Measurements from ENCODE around the gene SLC40A1. TPM values are rescaled to one million over a fixed set of nuclear protein-coding genes. Genes with fewer than 3 reads are reported as not detected.

The SLC40A1 gene
- total RNA-seq, 2 experiments from 2014 or later, result 7.4 to 8.2 TPM

DNA sequence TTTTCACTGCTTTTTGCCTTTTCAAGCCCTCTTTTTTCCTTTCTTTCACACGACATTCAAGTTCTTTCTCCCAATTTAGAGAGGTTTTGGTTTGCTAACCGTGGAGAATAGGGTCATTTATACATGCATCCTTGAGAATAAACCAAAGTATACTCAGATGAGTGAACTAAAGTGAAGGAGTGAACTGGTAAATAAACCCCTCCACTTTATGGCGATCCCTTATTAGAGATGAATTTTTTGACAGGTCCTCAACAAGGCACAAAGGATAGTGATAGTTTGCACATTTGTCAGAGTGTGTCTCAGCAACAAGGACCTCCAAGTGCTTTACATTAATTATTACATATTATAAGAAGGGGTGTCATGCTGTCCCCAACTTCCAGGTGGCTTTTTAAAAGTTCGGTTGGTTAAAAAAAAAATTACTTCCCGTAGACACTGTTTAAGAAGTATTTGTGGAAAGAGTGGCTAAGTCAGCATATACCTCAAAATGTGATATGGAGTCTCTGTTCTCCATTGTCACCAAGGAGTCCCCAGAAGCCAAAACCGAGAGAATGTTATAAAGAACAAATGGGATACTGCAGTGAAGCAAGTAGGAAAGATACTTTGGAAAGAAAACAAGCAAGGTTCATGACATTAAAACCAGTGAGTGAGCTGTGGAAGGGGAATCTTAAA is 1.7 kb upstream of the SLC40A1 start:
- ATAC-seq (ENCODE audit: poor library complexity), result no peak
- intact Hi-C loops (cut with DNase I, micrococcal nuclease), result loop anchor here (1.0 to 5.0 kb wide), 3 partner anchors 10 to 140 kb away; partner anchors contain the start of genes ASNSD1 (in 1 of the 2) and WDR75 (in 1 of the 2)
- H3K27ac ChIP-seq (ENCODE audit: low read depth in 1 of 2, low read length in 2 of 2), result no peak overlapping the region
- no peak overlapping the region for H3K4me3 ChIP-seq (ENCODE audit: low read length)
- H3K27me3 ChIP-seq (ENCODE audit: control insufficient read depth in 1 of 2, insufficient read depth in 2 of 2, low read length in 2 of 2), result no peaks in the 10 kb centered on the region
- POLR2A ChIA-PET, result no interaction called here
- no peaks in the 10 kb centered on the region for H3K36me3 ChIP-seq (ENCODE audit: insufficient read depth, low read length)
- no peak for TF ChIP-seq CTCF (IDR thresholded peaks at IDR 0.05)
- H3K4me3 Mint-ChIP-seq, result peak overlapping the region; percentile 95
- peaks cover 9% of the 10 kb centered on the region for H3K27me3 Mint-ChIP-seq
- H3K4me1 Mint-ChIP-seq (ENCODE audit: low read depth), result peaks cover 41% of the 10 kb centered on the region
- peaks cover 13% of the 10 kb centered on the region for H3K36me3 Mint-ChIP-seq (ENCODE audit: low read depth)
- H3K9me3 ChIP-seq (ENCODE audit: control insufficient read depth in 1 of 2, insufficient read depth in 1 of 2, low read length in 2 of 2), result no peaks in the 10 kb centered on the region
- no peak for DNase-seq
- no peaks in the 10 kb centered on the region for H3K9me3 Mint-ChIP-seq
- peak overlapping the region; percentile 83 for H3K27ac Mint-ChIP-seq
- peaks cover 21% of the 10 kb centered on the region for H3K4me1 ChIP-seq (ENCODE audit: insufficient read depth, low read length)
- CTCF ChIA-PET, result no interaction called here

DNA sequence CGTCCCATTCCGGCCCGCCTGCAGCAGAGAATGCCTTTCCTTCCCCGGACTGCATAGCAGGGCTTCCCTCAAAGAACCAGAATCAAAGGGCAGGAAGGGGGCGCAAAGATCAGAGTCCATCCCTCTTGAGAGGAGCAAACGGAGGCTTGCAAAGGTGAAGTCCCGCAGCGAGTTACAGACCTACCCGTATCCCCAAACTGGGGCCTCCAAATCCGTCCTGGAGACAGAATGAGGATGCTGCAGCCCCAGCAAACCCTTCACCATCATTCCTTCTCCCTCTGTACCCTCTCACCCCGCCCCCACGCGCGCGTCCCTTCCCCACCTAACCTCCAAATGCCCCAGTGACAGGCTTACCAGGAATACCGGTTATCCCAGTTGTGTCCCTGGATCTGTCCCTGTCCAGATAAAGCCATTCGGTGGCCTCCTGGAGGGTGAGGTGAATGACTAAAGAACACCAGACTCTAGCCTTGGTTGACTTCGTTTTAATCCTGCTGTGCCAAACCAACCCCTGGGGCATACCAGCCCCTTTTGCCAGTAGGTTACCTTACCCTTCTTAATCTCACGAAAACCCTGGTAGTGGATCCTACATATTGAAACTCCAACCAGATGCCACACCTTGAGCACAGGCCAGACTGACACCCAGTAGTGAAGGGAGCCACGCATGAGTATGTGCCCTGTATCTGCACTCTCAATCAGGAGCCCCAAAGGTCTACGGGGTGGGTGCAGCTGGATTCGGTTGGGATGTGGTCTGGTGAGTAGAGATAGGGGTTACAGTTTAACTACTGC is 961 bp upstream of the SLC40A1 start:
- Mint-ChIP-seq H3K27ac (peak overlapping the region; percentile 83), H3K9me3 (no peaks in the 10 kb centered on the region), H3K27me3 (peaks cover 9% of the 10 kb centered on the region), H3K36me3 (ENCODE audit: low read depth) (peaks cover 17% of the 10 kb centered on the region), H3K4me1 (ENCODE audit: low read depth) (peaks cover 48% of the 10 kb centered on the region), H3K4me3 (peak overlapping the region; percentile 95)
- Histone ChIP-seq H3K4me1 (ENCODE audit: insufficient read depth, low read length) (peaks cover 21% of the 10 kb centered on the region), H3K27me3 (ENCODE audit: control insufficient read depth in 1 of 2, insufficient read depth in 2 of 2, low read length in 2 of 2) (no peaks in the 10 kb centered on the region), H3K36me3 (ENCODE audit: insufficient read depth, low read length) (no peaks in the 10 kb centered on the region), H3K4me3 (ENCODE audit: low read length) (peak overlapping the region; percentile 79), H3K9me3 (ENCODE audit: control insufficient read depth in 1 of 2, insufficient read depth in 1 of 2, low read length in 2 of 2) (no peaks in the 10 kb centered on the region), H3K27ac (ENCODE audit: low read depth in 1 of 2, low read length in 2 of 2) (peak overlapping the region; percentile 26 to 66)
- POLR2A ChIA-PET, result interaction anchor here (0.9 to 2.3 kb wide), 14 partner anchors 8 to 762 kb away, joined by 3 to 28 read pairs (median 6); partner anchors contain the start of genes ASNSD1, INPP1, ORMDL1 and OSGEPL1
- ATAC-seq (ENCODE audit: poor library complexity), result peak; percentile 5
- intact Hi-C loops (cut with DNase I, micrococcal nuclease), result loop anchor here (1.0 to 5.0 kb wide), 3 partner anchors 11 to 139 kb away; partner anchors contain the start of genes ASNSD1 (in 1 of the 2) and WDR75 (in 1 of the 2)
- DNase-seq, result peak in 8 of 14 experiments; percentile 3 to 46 (median 36)
- CTCF ChIA-PET, result no interaction called here
- TF ChIP-seq CTCF (IDR thresholded peaks at IDR 0.05), result no peak

DNA sequence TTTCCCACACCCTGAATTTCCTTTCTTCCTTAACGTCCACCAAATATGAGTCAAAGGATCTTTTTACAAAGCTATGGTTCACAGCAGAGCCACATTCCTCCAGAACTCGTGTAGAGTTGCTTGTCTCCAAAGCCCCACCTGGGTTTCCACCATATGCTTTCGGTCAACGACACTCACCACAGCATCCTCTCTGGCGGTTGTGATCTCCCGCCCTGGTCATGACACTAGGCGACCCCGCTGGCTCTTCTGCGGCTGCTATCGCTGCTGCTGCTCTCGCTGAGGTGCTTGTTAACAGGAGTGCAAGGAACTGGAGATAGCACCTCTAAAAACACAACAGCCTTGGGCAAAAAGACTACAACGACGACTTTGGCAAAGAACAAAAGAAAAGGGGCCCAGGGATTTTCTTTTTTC is 340 bp downstream of the SLC40A1 start:
- ChIA-PET POLR2A (interaction anchor here (0.6 to 2.3 kb wide), 27 partner anchors 9 to 828 kb away, joined by 3 to 28 read pairs (median 4); partner anchors contain the start of genes ANKAR, ASNSD1, MFSD6 and ORMDL1), CTCF (interaction anchor here (1.4 kb wide), 1 partner anchor 94 kb away, joined by 3 read pairs; no protein-coding TSS in a partner anchor)
- Mint-ChIP-seq H3K36me3 (ENCODE audit: low read depth) (peaks cover 23% of the 10 kb centered on the region), H3K4me1 (ENCODE audit: low read depth) (peaks cover 61% of the 10 kb centered on the region), H3K9me3 (no peaks in the 10 kb centered on the region), H3K27ac (peak overlapping the region; percentile 83), H3K27me3 (peaks cover 9% of the 10 kb centered on the region), H3K4me3 (peak overlapping the region; percentile 95)
- peaks cover 23% of the 10 kb centered on the region for H3K4me1 ChIP-seq (ENCODE audit: insufficient read depth, low read length)
- peak overlapping the region; percentile 46 to 66 for H3K27ac ChIP-seq (ENCODE audit: low read depth in 1 of 2, low read length in 2 of 2)
- no peaks in the 10 kb centered on the region for H3K27me3 ChIP-seq (ENCODE audit: control insufficient read depth in 1 of 2, insufficient read depth in 2 of 2, low read length in 2 of 2)
- H3K36me3 ChIP-seq (ENCODE audit: insufficient read depth, low read length), result no peaks in the 10 kb centered on the region
- ATAC-seq (ENCODE audit: poor library complexity) (peak; percentile 37), DNase-seq (peak; percentile 8 to 53 (median 16))
- peak overlapping the region; percentile 79 for H3K4me3 ChIP-seq (ENCODE audit: low read length)
- no peaks in the 10 kb centered on the region for H3K9me3 ChIP-seq (ENCODE audit: control insufficient read depth in 1 of 2, insufficient read depth in 1 of 2, low read length in 2 of 2)
- TF ChIP-seq CTCF (IDR thresholded peaks at IDR 0.05), result no peak
- intact Hi-C loops (cut with DNase I, micrococcal nuclease), result loop anchor here in 1 of 2 experiments (5.0 kb wide), 2 partner anchors 82 to 138 kb away; partner anchors contain the start of genes ASNSD1 and WDR75

All from CD4-positive, alpha-beta T cell (primary cell).